AG10803 (cell line): ENCODE measurements around the gene ARHGEF40.

Experiments
- DNase-seq: peaks from one replicate; pipeline ENCODE4 v3.0.0; 2010; ENCODE audit warnings: low read depth
- H3K4me3 ChIP-seq: 2 replicates; pipeline ENCODE4 v1.5.1; 2011; ENCODE audit warnings: mild to moderate bottlenecking, low read length, control low read depth
- CTCF ChIP-seq: conservative IDR thresholded peaks from 2 replicates; pipeline ENCODE4 v1.5.1; 2011; ENCODE audit warnings: mild to moderate bottlenecking, low read length, control low read depth, inconsistent platforms

ARHGEF40 gene

GRCh38 chr14:21096438-21096837 lies 26.3 kb downstream of the ARHGEF40 start:
- no peak for DNase-seq
- no peak overlapping the region for H3K4me3 ChIP-seq
- no peak for TF ChIP-seq CTCF

GRCh38 chr14:21096978-21097635 lies 27.0 kb downstream of the ARHGEF40 start:
- DNase-seq, result no peak
- H3K4me3 ChIP-seq, result peak overlapping the region; percentile 46
- TF ChIP-seq CTCF, result no peak

GRCh38 chr14:21097636-21098075 lies 27.6 kb downstream of the ARHGEF40 start:
- DNase-seq, result no peak
- TF ChIP-seq CTCF, result no peak
- H3K4me3 ChIP-seq, result peak overlapping the region; percentile 46

- 0 out of 2 replicates have a peak, but pooled peaks have one; percentile 5 for TF ChIP-seq CTCF
- H3K4me3 ChIP-seq, result peak within 1 kb of the TSS; percentile 76
- peak; percentile 65 for DNase-seq
These were observed 28.2 kb downstream of the ARHGEF40 start, which contains the start of gene ZNF219 for GRCh38 chr14:21098076-21098891. TSS of gene ZNF219 (minus strand) at chr14:21098655. CDS start at chr14:21093591, 5,064 bp downstream.

- TF ChIP-seq CTCF, result no peak
- H3K4me3 ChIP-seq, result peak overlapping the region; percentile 76
- DNase-seq, result no peak
These were observed 28.9 kb downstream of the ARHGEF40 start for GRCh38 chr14:21098892-21099595.

- DNase-seq, result no peak
- no peak for TF ChIP-seq CTCF
- peak overlapping the region; percentile 76; the same call in 1 of the 2 replicates for H3K4me3 ChIP-seq
These were observed 29.5 kb downstream of the ARHGEF40 start for GRCh38 chr14:21099596-21099985.
